HepG2 (cell line): ENCODE results near the gene MAT2A. TPM values are rescaled to one million over a fixed set of nuclear protein-coding genes. Genes with fewer than 3 reads are reported as not detected.

ENCODE experiments used
- CENPT ChIP-seq: sonication (generic); formaldehyde crosslinking; IDR thresholded peaks from 2 replicates; pipeline ENCODE4 v1.8.0; 2022; ENCODE audit warnings: low read depth, mild to moderate bottlenecking, moderate library complexity, missing genetic modification reagents
- ELK4 ChIP-seq: sonication (generic); formaldehyde crosslinking; IDR thresholded peaks from 2 replicates; pipeline ENCODE4 v1.9.0; 2021; ENCODE audit warnings: missing genetic modification reagents, borderline replicate concordance
- GLI4 ChIP-seq: sonication (generic); formaldehyde crosslinking; IDR thresholded peaks from 2 replicates; pipeline ENCODE4 v1.5.1; 2020; ENCODE audit warnings: missing genetic modification reagents, mild to moderate bottlenecking, moderate library complexity, borderline replicate concordance
- GMEB1 ChIP-seq: sonication (generic); formaldehyde crosslinking; IDR thresholded peaks from 2 replicates; pipeline ENCODE4 v1.5.1; 2020; ENCODE audit warnings: missing genetic modification reagents, mild to moderate bottlenecking, borderline replicate concordance
- JUND ChIP-seq: sonication (generic); formaldehyde crosslinking; IDR thresholded peaks from 2 replicates; pipeline ENCODE4 v1.8.0; 2022; ENCODE audit warnings: mild to moderate bottlenecking, missing genetic modification reagents
- NFATC3 ChIP-seq: sonication (generic); formaldehyde crosslinking; IDR thresholded peaks from 2 replicates; pipeline ENCODE4 v1.5.1; 2020; ENCODE audit warnings: mild to moderate bottlenecking, missing genetic modification reagents
- NONO ChIP-seq, 2 experiments: fragments of 450-650 bp in 1 of 2; sonication (generic) in 1 of 2; formaldehyde crosslinking in 1 of 2; IDR thresholded peaks in 1 of 2; conservative IDR thresholded peaks in 1 of 2; 2 replicates each; pipeline versions ENCODE4 v1.6.1 to v1.8.0; 2017 to 2022; ENCODE audit warnings: mild to moderate bottlenecking in 1 of 2, missing genetic modification reagents in 1 of 2, moderate library complexity in 1 of 2
- PRDM10 ChIP-seq: sonication (generic); formaldehyde crosslinking; IDR thresholded peaks from 2 replicates; pipeline ENCODE4 v1.4.0; 2020; ENCODE audit warnings: low read depth, missing genetic modification reagents
- SP2 ChIP-seq: sonication (generic); formaldehyde crosslinking; IDR thresholded peaks from 2 replicates; pipeline ENCODE4 v1.5.1; 2020; ENCODE audit warnings: mild to moderate bottlenecking, missing genetic modification reagents
- ZNF280B ChIP-seq: sonication (generic); formaldehyde crosslinking; IDR thresholded peaks from 2 replicates; pipeline ENCODE4 v1.5.0; 2020; ENCODE audit warnings: missing genetic modification reagents, mild to moderate bottlenecking, borderline replicate concordance
- ZNF34 ChIP-seq: sonication (generic); formaldehyde crosslinking; IDR thresholded peaks from 2 replicates; pipeline ENCODE4 v1.4.0; 2020; ENCODE audit warnings: mild to moderate bottlenecking, missing genetic modification reagents, borderline replicate concordance
- ZNF484 ChIP-seq: sonication (generic); formaldehyde crosslinking; IDR thresholded peaks from 2 replicates; pipeline ENCODE4 v1.5.1; 2020; ENCODE audit warnings: mild to moderate bottlenecking, low read depth, missing genetic modification reagents, borderline replicate concordance
- ZNF510 ChIP-seq: sonication (generic); formaldehyde crosslinking; IDR thresholded peaks from 2 replicates; pipeline ENCODE4 v1.4.0; 2020; ENCODE audit warnings: low read depth, mild to moderate bottlenecking, missing genetic modification reagents
- ZNF597 ChIP-seq: sonication (generic); formaldehyde crosslinking; IDR thresholded peaks from 2 replicates; pipeline ENCODE4 v1.5.0; 2020; ENCODE audit warnings: missing genetic modification reagents
- ZNF616 ChIP-seq: sonication (generic); formaldehyde crosslinking; IDR thresholded peaks from 2 replicates; pipeline ENCODE4 v1.5.0; 2020; ENCODE audit warnings: low read depth, mild to moderate bottlenecking, missing genetic modification reagents
- ZNF720 ChIP-seq: sonication (generic); formaldehyde crosslinking; IDR thresholded peaks from 2 replicates; pipeline ENCODE4 v1.4.0; 2020; ENCODE audit warnings: missing genetic modification reagents
- ZSCAN21 ChIP-seq: sonication (generic); formaldehyde crosslinking; IDR thresholded peaks from 2 replicates; pipeline ENCODE4 v1.8.0; 2022; ENCODE audit warnings: mild to moderate bottlenecking, missing genetic modification reagents, moderate library complexity, borderline replicate concordance
- polyA plus RNA-seq, 8 experiments: library from polyadenylated mRNA; depleted of rRNA in 3 of 8; stranded (reverse) in 7 of 8; unstranded in 1 of 8; fragments of >200 nt; fragmentation: Illumina TruSeq in 4 of 8; extraction: Trizol in 4 of 8; gene quantifications; 2 replicates each; pipeline versions ENCODE4 v1.2.1 to v1.2.3, GENCODE V29; 2011 to 2016; ENCODE audit warnings: low read depth in 4 of 8, missing spikeins in 1 of 8, mixed read lengths in 1 of 8; ENCODE audit not compliant: insufficient read depth in 1 of 8
- total RNA-seq, 5 experiments: library from RNA; depleted of rRNA; stranded (reverse); fragments of >200 nt; fragmentation: Illumina TruSeq; extraction: Trizol; gene quantifications; 2 replicates each; pipeline ENCODE4 v1.2.3, GENCODE V29; 2016; ENCODE audit warnings: low read depth in 1 of 5

The MAT2A gene
- total and polyA plus RNA-seq, 2 of the 13 experiments (the other 11 are each of a cell fraction or from before 2014, with no cell fraction given) = 155 to 331 TPM

GRCh38 chr2:85551698-85552678, 13.0 kb downstream of the MAT2A start (continued):
- no peak for TF ChIP-seq PRDM10
- no peak for TF ChIP-seq ZNF616
- TF ChIP-seq ELK4 = no peak
- TF ChIP-seq GLI4 (CRISPR knock-in tag) = no peak
- no peak for TF ChIP-seq ZNF510 (CRISPR knock-in tag)
- TF ChIP-seq ZSCAN21 (CRISPR knock-in tag) = no peak
- no peak for TF ChIP-seq JUND (CRISPR knock-in tag)
- TF ChIP-seq CENPT (CRISPR knock-in tag) = no peak
- TF ChIP-seq NFATC3 (CRISPR knock-in tag) = no peak
- TF ChIP-seq ZNF280B = no peak
- TF ChIP-seq ZNF484 = no peak
- TF ChIP-seq GMEB1 (CRISPR knock-in tag) = no peak
- no peak for TF ChIP-seq SP2
- no peak for TF ChIP-seq ZNF720
- TF ChIP-seq NONO (IDR thresholded peaks at IDR 0.05) = no peak
- no peak for TF ChIP-seq NONO (CRISPR knock-in tag; conservative IDR thresholded peaks at IDR 0.05)
- no peak for TF ChIP-seq ZNF597 (CRISPR knock-in tag)
- TF ChIP-seq ZNF34 = no peak
